GM23338 (cell line): ENCODE data around the gene SLCO1C1. TPM values are rescaled to one million over a fixed set of nuclear protein-coding genes. Genes with fewer than 3 reads are reported as not detected.

Experiments
- ATAC-seq: fragments of 200-7000 bp; cut with Tn5 transposase; 3 replicates; pipeline ENCODE4 v1.9.1; 2020
- DNase-seq: peaks from one replicate; pipeline ENCODE4 v3.0.0-alpha.2; 2015; ENCODE audit warnings: low spot score
- H2AFZ ChIP-seq: fragments of 200-600 bp; sonication (generic); 2 replicates; pipeline ENCODE4 v1.8.0; 2016; ENCODE audit warnings: antibody characterized with exemption, mild to moderate bottlenecking, moderate library complexity
- H3F3A ChIP-seq: fragments of 200-600 bp; sonication (generic); replicated peaks from 2 replicates; pipeline ENCODE4 v1.8.0; 2017; ENCODE audit warnings: antibody characterized with exemption, mixed run types, low read depth
- H3K27ac ChIP-seq: fragments of 200-600 bp; sonication (generic); 2 replicates; pipeline ENCODE4 v1.6.1; 2016; ENCODE audit warnings: low read depth
- H3K27me3 ChIP-seq: fragments of 200-600 bp; sonication (generic); 2 replicates; pipeline ENCODE4 v1.8.0; 2016; ENCODE audit warnings: mild to moderate bottlenecking, mixed run types, moderate library complexity; ENCODE audit not compliant: insufficient read depth
- H3K36me3 ChIP-seq: fragments of 200-600 bp; sonication (generic); 2 replicates; pipeline ENCODE4 v1.8.0; 2016; ENCODE audit warnings: mild to moderate bottlenecking; ENCODE audit not compliant: insufficient read depth
- H3K4me1 ChIP-seq: fragments of 200-600 bp; sonication (generic); 2 replicates; pipeline ENCODE4 v1.8.0; 2016; ENCODE audit warnings: mild to moderate bottlenecking, moderate library complexity; ENCODE audit not compliant: insufficient read depth
- H3K4me2 ChIP-seq: fragments of 200-600 bp; sonication (generic); 2 replicates; pipeline ENCODE4 v1.7.1; 2017; ENCODE audit warnings: mixed run types
- H3K4me3 ChIP-seq: fragments of 200-600 bp; sonication (generic); 2 replicates; pipeline ENCODE4 v1.6.1; 2016; ENCODE audit warnings: mixed run types
- H3K79me2 ChIP-seq: fragments of 200-600 bp; sonication (generic); replicated peaks from 2 replicates; pipeline ENCODE4 v1.8.0; 2017; ENCODE audit warnings: mild to moderate bottlenecking; ENCODE audit not compliant: insufficient read depth
- H3K9me2 ChIP-seq: fragments of 200-600 bp; sonication (generic); 2 replicates; pipeline ENCODE4 v1.8.0; 2017; ENCODE audit not compliant: insufficient read depth
- H4K20me1 ChIP-seq: fragments of 200-600 bp; sonication (generic); replicated peaks from 2 replicates; pipeline ENCODE4 v1.8.0; 2017; ENCODE audit warnings: mild to moderate bottlenecking; ENCODE audit not compliant: insufficient read depth
- H3K27ac Mint-ChIP-seq: 2 replicates; pipeline ENCODE4 v1.8.0; 2020; ENCODE audit warnings: inconsistent platforms, mild to moderate bottlenecking, moderate library complexity, mixed read lengths
- H3K27me3 Mint-ChIP-seq: 3 replicates; pipeline ENCODE4 v1.8.0; 2022; ENCODE audit warnings: low read depth, mild to moderate bottlenecking, moderate library complexity, mixed read lengths, inconsistent platforms; ENCODE audit not compliant: insufficient read depth, poor library complexity
- H3K36me3 Mint-ChIP-seq: 3 replicates; pipeline ENCODE4 v1.8.0; 2021; ENCODE audit warnings: low read depth, mild to moderate bottlenecking, inconsistent platforms, moderate library complexity, mixed read lengths
- H3K4me1 Mint-ChIP-seq: 3 replicates; pipeline ENCODE4 v1.8.0; 2020; ENCODE audit warnings: mild to moderate bottlenecking, inconsistent platforms, mixed read lengths
- H3K4me3 Mint-ChIP-seq: 3 replicates; pipeline ENCODE4 v1.8.0; 2021; ENCODE audit warnings: moderate library complexity, mild to moderate bottlenecking, inconsistent platforms, mixed read lengths
- H3K9me3 Mint-ChIP-seq: 3 replicates; pipeline ENCODE4 v1.8.0; 2020; ENCODE audit warnings: moderate library complexity, mild to moderate bottlenecking, inconsistent platforms, mixed read lengths
- CTCF ChIP-seq, 2 experiments: fragments of 200-600 bp in 1 of 2; sonication (generic) in 1 of 2; conservative IDR thresholded peaks; 2 replicates each; pipeline versions ENCODE4 v1.5.1 to v1.6.1; 2016 to 2017; ENCODE audit warnings: antibody characterized with exemption in 2 of 2, low read depth in 2 of 2, mild to moderate bottlenecking in 2 of 2, moderate library complexity in 1 of 2
- ETS1 ChIP-seq: IDR thresholded peaks from 2 replicates; pipeline ENCODE4 v1.6.1; 2016; ENCODE audit warnings: antibody characterized with exemption
- EZH2 ChIP-seq: fragments of 200-600 bp; sonication (generic); IDR thresholded peaks from one replicate; pipeline ENCODE4 v1.8.0; 2017; ENCODE audit warnings: antibody characterized with exemption, mild to moderate bottlenecking, low read depth; ENCODE audit not compliant: unreplicated experiment
- JUNB ChIP-seq: IDR thresholded peaks from one replicate; pipeline ENCODE4 v1.6.1; 2016; ENCODE audit warnings: antibody characterized with exemption; ENCODE audit not compliant: unreplicated experiment
- REST ChIP-seq: IDR thresholded peaks from one replicate; pipeline ENCODE4 v1.6.1; 2018; ENCODE audit warnings: antibody characterized with exemption; ENCODE audit not compliant: unreplicated experiment
- STAT1 ChIP-seq: IDR thresholded peaks from one replicate; pipeline ENCODE4 v1.6.1; 2016; ENCODE audit warnings: antibody characterized with exemption; ENCODE audit not compliant: unreplicated experiment
- polyA plus RNA-seq: library from polyadenylated mRNA; unstranded; fragments of >200 nt; fragmentation: Nextera tagmentation; extraction: Ambion mirVana; gene quantifications from 2 replicates; pipeline ENCODE4 v1.2.1, GENCODE V29; 2016
- total RNA-seq: library from RNA; depleted of rRNA; stranded (reverse); fragments of >200 nt; shearing (Covaris generic); gene quantifications from 2 replicates; pipeline ENCODE4 v1.2.3, GENCODE V29; 2014

SLCO1C1 gene
- total and polyA plus RNA-seq, 2 experiments from 2014 or later = 0.86 to 1.6 TPM

GRCh38 chr12:20681334-20681733 is 13.8 kb upstream of the SLCO1C1 start:
- no peak overlapping the region for H3K4me3 ChIP-seq
- H3K4me1 Mint-ChIP-seq = no peaks in the 10 kb centered on the region
- H3K4me2 ChIP-seq = no peak overlapping the region
- H3K9me2 ChIP-seq = no peaks in the 10 kb centered on the region; the same call in 1 of the 2 replicates
- H3K36me3 Mint-ChIP-seq = peaks cover 4% of the 10 kb centered on the region; the same call in 2 of the 3 replicates
- TF ChIP-seq EZH2 = no peak
- no peak for TF ChIP-seq STAT1
- no peak for TF ChIP-seq JUNB
- no peak for TF ChIP-seq CTCF (conservative IDR thresholded peaks at IDR 0.05; ENCODE audit: low read depth in 2 of 2)
- H3K27me3 Mint-ChIP-seq = peaks cover 3% of the 10 kb centered on the region
- H2AFZ ChIP-seq = no peak overlapping the region
- no peak overlapping the region for H3K27ac ChIP-seq
- no peaks in the 10 kb centered on the region for H3K4me1 ChIP-seq
- no peak overlapping the region for H3K4me3 Mint-ChIP-seq
- DNase-seq (no peak), ATAC-seq (no peak)
- H3F3A ChIP-seq = no peaks in the 10 kb centered on the region
- no peak overlapping the region for H3K27ac Mint-ChIP-seq
- H3K36me3 ChIP-seq = peaks cover 3% of the 10 kb centered on the region; the same call in 1 of the 2 replicates
- peaks cover 10% of the 10 kb centered on the region for H3K9me3 Mint-ChIP-seq
- no peaks in the 10 kb centered on the region for H4K20me1 ChIP-seq
- H3K27me3 ChIP-seq = no peaks in the 10 kb centered on the region
- H3K79me2 ChIP-seq = no peaks in the 10 kb centered on the region

GRCh38 chr12:20696181-20696905 is 1.2 kb downstream of the SLCO1C1 start:
- Mint-ChIP-seq H3K9me3 (no peaks in the 10 kb centered on the region), H3K4me3 (no peak overlapping the region), H3K36me3 (no peaks in the 10 kb centered on the region), H3K4me1 (peaks cover 34% of the 10 kb centered on the region), H3K27ac (no peak overlapping the region; the same call in 1 of the 2 replicates), H3K27me3 (peaks cover 4% of the 10 kb centered on the region)
- H3K4me1 ChIP-seq = peaks cover 16% of the 10 kb centered on the region
- no peak for DNase-seq
- no peak overlapping the region for H3K27ac ChIP-seq
- H3K36me3 ChIP-seq = no peaks in the 10 kb centered on the region
- H2AFZ ChIP-seq = peak overlapping the region; percentile 14; the same call in 1 of the 2 replicates
- no peaks in the 10 kb centered on the region for H3K79me2 ChIP-seq
- TF ChIP-seq REST (peak; percentile 35), ETS1 (no peak)
- no peaks in the 10 kb centered on the region for H3K27me3 ChIP-seq
- H3K4me2 ChIP-seq = no peak overlapping the region
- no peak overlapping the region for H3K4me3 ChIP-seq
- ATAC-seq = peak; percentile 65
- no peaks in the 10 kb centered on the region for H4K20me1 ChIP-seq
- no peaks in the 10 kb centered on the region for H3F3A ChIP-seq
- no peaks in the 10 kb centered on the region for H3K9me2 ChIP-seq
